Measurements from ENCODE around the gene GARIN6.
"Not testable (repeated sequence)": the region's sequence is repeated elsewhere in the genome, so short reads cannot be mapped to it uniquely, and the experiment has no call there.

Gene GARIN6

GRCh38 chr12:99647453-99647852 lies at the start of gene GARIN6:
TSS of gene GARIN6 (plus strand) at chr12:99647753. CDS start at chr12:99648175, 422 bp downstream.
- no peak for DNase-seq

GRCh38 chr12:99598785-99599184 lies 48.8 kb upstream of the GARIN6 start:
- DNase-seq: no peak

GRCh38 chr12:99600388-99600787 lies 47.2 kb upstream of the GARIN6 start:
- DNase-seq: no peak

GRCh38 chr12:99609455-99610181 lies 37.9 kb upstream of the GARIN6 start:
- no peak for DNase-seq

GRCh38 chr12:99611117-99611516 lies 36.4 kb upstream of the GARIN6 start:
- DNase-seq: no peak

GRCh38 chr12:99611599-99611998 lies 36.0 kb upstream of the GARIN6 start:
- DNase-seq: no peak

GRCh38 chr12:99618657-99619056 lies 28.9 kb upstream of the GARIN6 start:
- no peak for DNase-seq

- DNase-seq: no peak
Measured at GRCh38 chr12:99619389-99620158, 28.0 kb upstream of the GARIN6 start.

- DNase-seq: no peak
Measured at GRCh38 chr12:99620159-99620479, 27.4 kb upstream of the GARIN6 start.

- not testable (repeated sequence) for DNase-seq
Measured at GRCh38 chr12:99624591-99624990, 23.0 kb upstream of the GARIN6 start.

- DNase-seq: no peak
Measured at GRCh38 chr12:99627459-99627858, 20.1 kb upstream of the GARIN6 start.

- DNase-seq: no peak
Measured at GRCh38 chr12:99644629-99645028, 2.9 kb upstream of the GARIN6 start.

- no peak for DNase-seq
Measured at GRCh38 chr12:99648183-99648582, 630 bp downstream of the GARIN6 start.

- DNase-seq: no peak
Measured at GRCh38 chr12:99649551-99649950, 2.0 kb downstream of the GARIN6 start.

GRCh38 chr12:99658671-99659349 lies 11.3 kb downstream of the GARIN6 start:
- DNase-seq: no peak

GRCh38 chr12:99670635-99671034 lies 23.1 kb downstream of the GARIN6 start:
- DNase-seq: no peak

GRCh38 chr12:99680276-99680675 lies 32.7 kb downstream of the GARIN6 start:
- no peak for DNase-seq

GRCh38 chr12:99686142-99686541 lies 38.6 kb downstream of the GARIN6 start:
- no peak for DNase-seq

GRCh38 chr12:99695050-99695449 lies 47.5 kb downstream of the GARIN6 start:
- no peak for DNase-seq
